ENCODE measurements around the gene SRSF12.

GRCh38 chr6:89082486-89082891 lies 35.4 kb downstream of the SRSF12 start:
- TF ChIP-seq CTCF (IDR thresholded peaks at IDR 0.05) (no peak), POLR2A (IDR thresholded peaks at IDR 0.05) (no peak)
